ENCODE data around the gene SIRT4. TPM values are rescaled to one million over a fixed set of nuclear protein-coding genes. Genes with fewer than 3 reads are reported as not detected.

The SIRT4 gene
- total and polyA plus RNA-seq, 2 of the 13 experiments (the other 11 are each of a cell fraction or from before 2014, with no cell fraction given) = 3.4 to 5.8 TPM

- no peak for TF ChIP-seq GLMP (CRISPR knock-in tag; IDR thresholded peaks at IDR 0.05; ENCODE audit: borderline replicate concordance)
- TF ChIP-seq NR2F6 (IDR thresholded peaks at IDR 0.05) = no peak
- no peak for TF ChIP-seq NR2F6 (CRISPR knock-in tag; IDR thresholded peaks at IDR 0.05)
- no peak for TF ChIP-seq RFX5 (IDR thresholded peaks at IDR 0.05; ENCODE audit: low read depth, low read length)
- TF ChIP-seq PAWR (CRISPR knock-in tag; IDR thresholded peaks at IDR 0.05; ENCODE audit: borderline replicate concordance) = no peak
- no peak for TF ChIP-seq ZFP1 (CRISPR knock-in tag; IDR thresholded peaks at IDR 0.05)
- TF ChIP-seq ZEB1 (IDR thresholded peaks at IDR 0.05; ENCODE audit: insufficient replicate concordance, low read depth) = no peak
- no peak for TF ChIP-seq ZFP82 (CRISPR knock-in tag; IDR thresholded peaks at IDR 0.05; ENCODE audit: borderline replicate concordance)
- no peak for TF ChIP-seq CEBPZ (IDR thresholded peaks at IDR 0.05; ENCODE audit: low read length)
- no peak for TF ChIP-seq RARA (CRISPR knock-in tag; IDR thresholded peaks at IDR 0.05)
- no peak for TF ChIP-seq AGO2 (optimal IDR thresholded peaks at IDR 0.05; ENCODE audit: low read depth, low read length)
- no peak for TF ChIP-seq ZFP36L1 (CRISPR knock-in tag; IDR thresholded peaks at IDR 0.05)
- TF ChIP-seq THYN1 (CRISPR knock-in tag; IDR thresholded peaks at IDR 0.05; ENCODE audit: borderline replicate concordance, low read depth) = no peak
- TF ChIP-seq TCF7L2 (IDR thresholded peaks at IDR 0.05; ENCODE audit: low read depth, low read length) = no peak
- no peak for TF ChIP-seq ZBTB7B (CRISPR knock-in tag; IDR thresholded peaks at IDR 0.05)
- TF ChIP-seq ZNF704 (CRISPR knock-in tag; IDR thresholded peaks at IDR 0.05; ENCODE audit: borderline replicate concordance) = no peak
- TF ChIP-seq MBNL3 (CRISPR knock-in tag; conservative IDR thresholded peaks at IDR 0.05) = no peak
- no peak for TF ChIP-seq SP4 (CRISPR knock-in tag; IDR thresholded peaks at IDR 0.05)
- no peak for TF ChIP-seq HMGXB3 (CRISPR knock-in tag; IDR thresholded peaks at IDR 0.05; ENCODE audit: borderline replicate concordance)
- TF ChIP-seq SNAPC5 (CRISPR knock-in tag; IDR thresholded peaks at IDR 0.05; ENCODE audit: borderline replicate concordance) = no peak
- TF ChIP-seq ZNF354B (CRISPR knock-in tag; IDR thresholded peaks at IDR 0.05) = no peak
- no peak for TF ChIP-seq PCBP2 (optimal IDR thresholded peaks at IDR 0.05; ENCODE audit: low read depth, low read length, poor library complexity, severe bottlenecking)
Observed at GRCh38 chr12:120327593-120327992, 25.5 kb downstream of the SIRT4 start, which contains the start of gene PLA2G1B (continued).

Data from HepG2 (cell line).